NCI-H146 treated with DMSO at 0.1 percent for 48 hours (cell line): ENCODE results near the gene CCDC91.

ENCODE experiments used
- DNase-seq: peaks from one replicate; lab custom pipeline; 2025; ENCODE audit not compliant: unreplicated experiment; lab: John Stamatoyannopoulos, UW

Gene CCDC91

GRCh38 chr12:28513983-28514382 is 323.7 kb downstream of the CCDC91 start:
- DNase-seq: no peak

DNA sequence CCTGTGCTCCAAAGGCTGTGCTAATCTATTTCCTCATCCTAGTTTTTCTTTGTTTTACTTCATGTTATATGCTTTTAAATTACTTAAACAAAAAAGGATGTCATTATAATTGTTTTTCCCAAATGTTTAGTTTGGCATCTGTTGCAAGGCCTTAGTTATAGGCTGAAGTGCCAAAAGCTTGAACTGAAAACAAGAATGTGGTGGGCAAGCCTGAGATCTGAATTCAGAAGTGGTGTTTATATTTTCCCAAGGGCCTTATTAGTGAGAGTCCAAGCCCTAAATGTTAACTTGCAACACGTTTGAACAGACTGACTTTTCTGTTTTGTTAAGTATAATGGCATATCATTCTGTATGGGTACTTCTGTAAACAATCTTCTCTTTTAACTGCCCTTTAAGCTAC is 326.8 kb downstream of the CCDC91 start:
- DNase-seq: no peak

DNA sequence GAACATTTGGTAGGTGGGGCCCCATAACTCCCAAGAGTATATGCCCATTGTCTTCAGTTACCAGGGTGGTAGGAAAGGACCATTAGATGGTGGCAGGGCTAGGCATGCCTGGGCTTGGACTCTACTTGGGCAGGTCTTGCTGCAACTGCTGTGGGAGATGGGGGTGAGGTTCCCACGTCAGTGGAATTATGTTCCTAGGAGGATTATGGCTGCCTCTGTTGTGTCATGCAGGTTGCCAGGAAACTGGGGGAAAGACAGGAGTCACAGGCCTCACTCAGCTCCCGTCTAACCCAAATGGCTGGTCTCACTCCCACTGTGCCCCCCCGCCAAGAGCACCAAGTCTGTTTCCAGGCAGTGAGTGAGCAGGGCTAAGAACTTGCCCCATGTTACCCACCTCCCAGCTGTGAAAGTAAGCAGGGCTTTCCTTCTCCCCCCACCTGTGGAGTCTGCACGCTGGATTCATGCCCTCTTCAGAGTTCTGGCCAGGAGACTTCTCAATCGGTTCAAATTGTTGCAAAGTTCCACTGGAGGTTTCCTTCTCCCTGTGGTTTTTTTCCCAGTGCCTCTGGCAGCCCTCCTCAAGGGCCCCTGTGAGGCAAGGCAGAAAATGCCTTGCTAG is 337.5 kb downstream of the CCDC91 start:
- no peak for DNase-seq

GRCh38 chr12:28535216-28535615 is 345.0 kb downstream of the CCDC91 start:
- no peak for DNase-seq

- DNase-seq: no peak
Observed at GRCh38 chr12:28536088-28536487, 345.8 kb downstream of the CCDC91 start.

DNA sequence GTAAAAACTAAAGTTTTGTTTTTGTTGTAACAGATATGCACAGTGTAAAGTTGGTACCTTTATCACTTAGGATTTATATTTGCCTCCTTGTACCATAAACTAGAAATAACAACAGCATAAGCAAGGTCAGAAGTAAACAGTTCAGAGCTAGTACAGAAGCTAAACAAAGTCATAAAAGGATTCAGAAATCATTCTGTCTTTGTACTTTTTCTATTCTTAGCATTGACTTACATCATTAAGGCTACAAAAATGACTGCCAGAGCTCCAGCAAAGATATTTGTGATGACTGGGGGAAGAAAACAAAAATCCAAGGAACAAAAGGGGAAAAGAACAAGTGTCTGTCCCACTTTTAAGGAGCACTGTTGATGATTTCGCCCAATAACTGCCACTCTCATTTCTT is 347.2 kb downstream of the CCDC91 start:
- no peak for DNase-seq

GRCh38 chr12:28539691-28540323 is 349.6 kb downstream of the CCDC91 start:
- DNase-seq: no peak

DNA sequence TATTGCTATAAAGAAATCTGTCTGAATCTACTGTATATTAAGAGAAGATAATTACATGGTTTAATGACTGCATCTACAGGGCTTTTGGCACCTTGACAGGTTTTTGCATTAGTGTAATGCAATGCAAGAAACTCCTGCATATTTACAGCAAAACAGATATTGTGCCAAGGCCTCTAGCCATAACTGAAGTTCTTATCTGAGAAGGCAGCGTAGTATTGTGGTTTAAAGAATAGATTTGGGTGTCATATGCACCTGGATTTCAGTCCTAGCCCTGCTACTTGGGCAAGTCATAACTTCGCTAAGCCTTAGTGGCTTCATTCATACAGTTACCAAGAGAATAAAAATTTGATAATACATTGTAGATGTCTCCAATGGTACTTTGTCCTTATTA is 350.1 kb downstream of the CCDC91 start:
- no peak for DNase-seq

GRCh38 chr12:28543021-28543890 is 353.0 kb downstream of the CCDC91 start:
- no peak for DNase-seq

- DNase-seq: no peak
Observed at GRCh38 chr12:28550757-28551704, 360.8 kb downstream of the CCDC91 start.

GRCh38 chr12:28552251-28552970 is 362.2 kb downstream of the CCDC91 start:
- DNase-seq: no peak

- DNase-seq: no peak
Observed at GRCh38 chr12:28555748-28556147, 365.5 kb downstream of the CCDC91 start.

- no peak for DNase-seq
Observed at GRCh38 chr12:28558250-28558649, 368.0 kb downstream of the CCDC91 start.

- no peak for DNase-seq
Observed at GRCh38 chr12:28563286-28563685, 373.0 kb downstream of the CCDC91 start.

DNA sequence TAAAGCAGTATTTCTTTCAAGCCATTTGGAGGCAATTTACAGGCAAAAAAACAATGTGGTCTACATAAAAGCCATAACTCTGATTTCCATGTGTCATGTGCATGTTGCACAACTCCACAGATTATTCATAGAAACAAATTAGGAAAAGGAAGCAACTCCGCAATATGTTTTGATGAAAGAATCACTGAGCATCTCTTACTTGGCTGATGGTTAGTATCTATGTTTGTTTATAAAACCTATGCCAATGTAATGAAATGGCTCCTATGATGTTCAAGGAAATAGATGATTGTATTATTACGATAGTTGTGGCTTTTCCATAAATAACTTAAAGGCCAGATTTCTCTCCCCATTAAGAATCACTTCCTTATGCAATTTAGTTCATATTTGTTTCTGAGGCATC is 373.7 kb downstream of the CCDC91 start:
- no peak for DNase-seq

DNA sequence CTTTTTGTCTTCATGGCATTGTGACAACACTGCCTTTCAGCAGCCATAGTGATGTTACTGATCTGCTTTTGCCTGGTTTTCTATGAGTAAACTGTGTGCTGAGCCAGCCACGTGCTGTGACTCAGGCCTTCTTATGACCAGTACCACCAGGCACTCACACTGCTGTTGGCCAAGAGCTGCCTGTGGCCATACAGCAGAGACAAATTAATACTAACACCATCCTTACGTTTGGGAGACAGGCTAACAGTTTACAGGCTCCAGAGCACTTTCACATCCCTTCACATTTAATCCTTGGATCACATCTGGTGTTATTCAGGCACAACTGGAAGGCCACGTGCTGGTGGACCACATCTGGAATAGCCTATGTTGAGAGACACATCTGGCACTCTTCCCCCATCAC is 377.9 kb downstream of the CCDC91 start:
- no peak for DNase-seq

DNA sequence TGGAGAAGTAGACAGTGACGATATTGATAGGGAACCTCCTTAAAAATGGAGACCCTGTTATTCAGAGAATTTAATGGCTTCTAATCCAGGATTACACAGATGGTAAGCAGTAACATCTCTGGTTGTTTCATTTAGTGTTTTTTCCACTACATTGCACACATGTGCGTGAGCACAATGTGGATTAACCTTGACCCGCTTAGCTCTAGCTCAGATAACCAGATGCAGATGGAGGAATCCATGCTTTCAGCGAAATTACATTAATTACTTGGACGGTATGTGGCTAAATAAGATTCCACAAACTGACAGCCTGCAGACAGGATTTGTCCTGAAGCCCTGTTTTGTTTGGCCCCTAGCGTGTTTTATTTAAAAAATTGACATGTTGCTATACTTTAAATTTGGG is 378.4 kb downstream of the CCDC91 start:
- DNase-seq: no peak

DNA sequence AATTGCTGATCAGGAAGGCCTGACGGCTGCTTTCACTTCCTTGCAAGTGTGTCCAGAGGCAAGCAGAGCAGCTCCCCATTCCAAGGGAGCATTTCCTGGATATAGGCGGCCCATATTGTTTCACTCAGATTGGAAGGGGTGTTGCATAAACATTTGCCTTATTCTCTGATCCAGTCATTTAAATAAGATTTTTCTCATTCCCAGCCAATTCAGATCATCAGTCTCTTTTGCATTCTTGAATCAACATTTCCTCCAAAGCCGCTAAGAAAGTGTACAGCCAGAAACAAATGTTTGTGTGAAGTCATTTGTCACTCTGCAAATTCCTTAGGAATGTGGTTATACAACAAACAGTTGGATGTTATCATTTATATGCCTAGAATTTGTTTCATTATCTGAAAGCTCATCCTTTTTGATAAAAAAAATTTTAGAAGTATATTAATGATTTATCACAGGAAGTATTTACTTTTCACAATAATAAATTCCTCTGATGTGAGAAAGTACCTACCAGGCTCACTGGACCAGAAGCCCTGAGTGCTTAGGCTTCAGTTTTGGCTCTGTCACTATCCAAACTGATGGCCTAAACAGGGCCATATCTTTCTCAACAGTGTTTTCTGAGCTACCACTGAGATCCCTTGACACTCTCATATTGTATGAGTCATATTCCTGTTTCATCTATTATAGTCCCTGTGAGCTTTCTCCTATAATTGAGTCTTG is 379.6 kb downstream of the CCDC91 start:
- DNase-seq: no peak

DNA sequence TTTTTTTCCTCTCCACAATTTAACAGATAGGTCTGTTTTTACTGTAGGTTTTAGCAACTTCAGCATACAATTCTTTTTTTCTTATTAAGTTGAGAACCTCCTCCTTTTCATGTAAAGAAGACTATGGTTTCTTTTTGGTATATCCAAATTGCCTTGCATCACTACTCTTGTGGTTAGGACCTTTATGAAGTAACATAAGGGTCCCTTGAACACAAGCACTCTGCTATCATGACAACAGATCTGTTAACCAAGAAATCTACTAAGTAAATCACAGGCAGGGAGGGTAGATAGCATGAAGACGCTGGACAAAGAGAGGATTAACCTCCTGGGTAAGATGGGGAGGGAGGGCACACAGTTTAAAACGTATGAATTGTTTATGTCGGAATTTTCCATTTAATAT is 380.6 kb downstream of the CCDC91 start:
- no peak for DNase-seq
